OCI-LY7 (cell line): ENCODE data around the gene SCGN. TPM values are rescaled to one million over a fixed set of nuclear protein-coding genes. Genes with fewer than 3 reads are reported as not detected.

ENCODE experiments used
- BruUV-seq: library from RNA; stranded (reverse); fragments of 400-500 nt; replicated peaks from 2 replicates; lab custom pipeline; 2021; lab: Mats Ljungman, UMichigan
- CTCF ChIA-PET: fragments of 300-600 bp; sonication (Branson Sonifier 250); formaldehyde crosslinking; loops from one replicate; lab custom pipeline; 2022; ENCODE audit warnings: antibody characterized with exemption; ENCODE audit not compliant: unreplicated experiment; lab: Charles Lee
- POLR2A ChIA-PET: fragments of 300-600 bp; sonication (Branson Sonifier 250); formaldehyde crosslinking; loops from one replicate; lab custom pipeline; 2022; ENCODE audit warnings: antibody characterized with exemption; lab: Charles Lee
- DNase-seq: peaks from one replicate; pipeline ENCODE4 v3.0.0-alpha.2; 2015; ENCODE audit warnings: low spot score
- H2AFZ ChIP-seq: fragments of 200-600 bp; sonication (generic), shearing (Covaris generic); 2 replicates; pipeline ENCODE4 v1.6.1; 2014; ENCODE audit warnings: mild to moderate bottlenecking, antibody characterized with exemption, low read length, moderate library complexity
- H3K27ac ChIP-seq: fragments of 200-600 bp; sonication (generic); 2 replicates; pipeline ENCODE4 v1.5.1; 2014; ENCODE audit warnings: mixed run types, low read depth, mild to moderate bottlenecking, moderate library complexity, low read length, inconsistent platforms; ENCODE audit not compliant: poor library complexity, severe bottlenecking
- H3K36me3 ChIP-seq: fragments of 200-600 bp; sonication (generic); 2 replicates; pipeline ENCODE4 v1.6.1; 2014; ENCODE audit warnings: mild to moderate bottlenecking, antibody characterized with exemption, low read length, moderate library complexity, mixed read lengths; ENCODE audit not compliant: insufficient read depth
- H3K4me1 ChIP-seq: fragments of 200-600 bp; sonication (generic); 2 replicates; pipeline ENCODE4 v1.5.1; 2014; ENCODE audit warnings: mild to moderate bottlenecking, low read length; ENCODE audit not compliant: insufficient read depth, poor library complexity, severe bottlenecking
- H3K4me2 ChIP-seq: fragments of 200-600 bp; sonication (generic); 2 replicates; pipeline ENCODE4 v1.6.1; 2014; ENCODE audit warnings: mild to moderate bottlenecking, low read length
- H3K4me3 ChIP-seq: fragments of 200-600 bp; sonication (generic); 2 replicates; pipeline ENCODE4 v1.5.1; 2014; ENCODE audit warnings: mild to moderate bottlenecking, low read depth, low read length; ENCODE audit not compliant: poor library complexity, severe bottlenecking
- H3K79me2 ChIP-seq: fragments of 200-600 bp; sonication (generic); 2 replicates; pipeline ENCODE4 v1.6.1; 2016; ENCODE audit warnings: low read depth, mild to moderate bottlenecking, low read length, moderate library complexity, mixed read lengths; ENCODE audit not compliant: insufficient read depth
- H3K9me2 ChIP-seq: fragments of 200-600 bp; sonication (generic); 2 replicates; pipeline ENCODE4 v1.6.1; 2016; ENCODE audit warnings: mild to moderate bottlenecking, low read length, mixed read lengths; ENCODE audit not compliant: insufficient read depth
- H3K9me3 ChIP-seq: fragments of 200-600 bp; sonication (generic); 2 replicates; pipeline ENCODE4 v1.6.1; 2014; ENCODE audit warnings: mild to moderate bottlenecking, mixed run types, low read length, mixed read lengths
- H4K20me1 ChIP-seq: fragments of 200-600 bp; sonication (generic); 2 replicates; pipeline ENCODE4 v1.6.1; 2014; ENCODE audit warnings: mild to moderate bottlenecking, antibody characterized with exemption, low read length, moderate library complexity, mixed read lengths; ENCODE audit not compliant: insufficient read depth
- CTCF ChIP-seq: fragments of 200-600 bp; sonication (generic); conservative IDR thresholded peaks from 2 replicates; pipeline ENCODE4 v1.5.1; 2014; ENCODE audit warnings: mild to moderate bottlenecking, antibody characterized with exemption, low read length, moderate library complexity, mixed read lengths
- EZH2phosphoT487 ChIP-seq: fragments of 200-600 bp; sonication (generic); IDR thresholded peaks from 2 replicates; pipeline ENCODE4 v1.6.1; 2018; ENCODE audit warnings: low read depth, borderline replicate concordance, mild to moderate bottlenecking, mixed run types, antibody characterized with exemption, low read length, moderate library complexity, mixed read lengths
- intact Hi-C: fragments of 100-400 bp; cut with micrococcal nuclease; formaldehyde crosslinking; loops from one replicate; pipeline ENCODE4 v1.10.0; 2022; ENCODE audit not compliant: unreplicated experiment
- total RNA-seq, 2 experiments: library from RNA; depleted of rRNA in 1 of 2; stranded (reverse); fragments of >200 nt in 1 of 2; shearing (Covaris generic) in 1 of 2; gene quantifications; 2 replicates each; pipeline ENCODE4 v1.2.3, GENCODE V29; 2014 to 2022

SCGN gene
- total RNA-seq, 2 experiments from 2014 or later: not detected

GRCh38 chr6:25642667-25643328 lies 9.2 kb upstream of the SCGN start:
- Histone ChIP-seq H3K36me3 (no peaks in the 10 kb centered on the region), H2AFZ (no peak overlapping the region), H3K4me3 (no peak overlapping the region), H3K4me1 (no peaks in the 10 kb centered on the region), H3K9me3 (no peaks in the 10 kb centered on the region), H3K79me2 (no peaks in the 10 kb centered on the region), H3K9me2 (no peaks in the 10 kb centered on the region), H3K27ac (no peak overlapping the region), H3K4me2 (no peak overlapping the region), H4K20me1 (no peaks in the 10 kb centered on the region)
- BruUV-seq: no TSS peak
- CTCF ChIA-PET: no interaction called here
- no peak for TF ChIP-seq EZH2phosphoT487
- no peak for TF ChIP-seq CTCF
- no peak for DNase-seq
- POLR2A ChIA-PET: interaction anchor here (0.6 kb wide), 1 partner anchor 107 kb away, joined by 3 read pairs; no protein-coding TSS in a partner anchor
- intact Hi-C loops: no loop called here

- H3K4me3 ChIP-seq: no peak overlapping the region
- no peaks in the 10 kb centered on the region for H3K9me2 ChIP-seq
- H3K79me2 ChIP-seq: no peaks in the 10 kb centered on the region
- H3K4me2 ChIP-seq: no peak overlapping the region
- ChIA-PET CTCF (no interaction called here), POLR2A (no interaction called here)
- H3K4me1 ChIP-seq: no peaks in the 10 kb centered on the region
- TF ChIP-seq EZH2phosphoT487: no peak
- TF ChIP-seq CTCF: no peak
- intact Hi-C loops: no loop called here
- H4K20me1 ChIP-seq: no peaks in the 10 kb centered on the region
- H3K9me3 ChIP-seq: no peaks in the 10 kb centered on the region
- no peak for DNase-seq
- H3K27ac ChIP-seq: no peak overlapping the region
- no TSS peak for BruUV-seq
- H2AFZ ChIP-seq: no peak overlapping the region
- H3K36me3 ChIP-seq: no peaks in the 10 kb centered on the region
Measured at GRCh38 chr6:25645916-25646315, 6.1 kb upstream of the SCGN start.

DNA sequence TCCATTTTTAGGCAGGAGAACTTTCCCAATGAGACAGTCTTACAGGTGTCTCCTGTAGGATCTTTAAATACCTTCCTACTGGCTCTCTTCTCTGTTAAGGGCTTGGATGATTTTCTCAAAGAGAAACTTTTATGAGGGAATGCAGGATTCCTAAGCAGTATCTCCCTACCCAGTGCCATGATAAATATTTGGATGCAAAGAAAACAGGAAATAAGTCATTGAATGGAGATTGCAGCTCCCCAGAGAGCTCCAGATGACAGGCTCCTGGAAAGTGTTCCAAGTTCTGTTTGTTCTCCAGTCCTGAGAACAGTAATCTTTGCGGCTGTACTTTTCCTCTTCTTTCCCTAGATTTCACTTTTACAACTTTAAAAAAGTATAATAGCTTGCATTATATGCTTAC lies 2.4 kb upstream of the SCGN start:
- Histone ChIP-seq H3K36me3 (no peaks in the 10 kb centered on the region), H3K27ac (no peak overlapping the region), H3K4me2 (no peak overlapping the region), H4K20me1 (no peaks in the 10 kb centered on the region), H3K4me3 (no peak overlapping the region), H3K9me2 (no peaks in the 10 kb centered on the region), H2AFZ (no peak overlapping the region), H3K9me3 (no peaks in the 10 kb centered on the region), H3K4me1 (no peaks in the 10 kb centered on the region), H3K79me2 (no peaks in the 10 kb centered on the region)
- DNase-seq: no peak
- intact Hi-C loops: no loop called here
- POLR2A ChIA-PET: no interaction called here
- CTCF ChIA-PET: no interaction called here
- no TSS peak for BruUV-seq
- TF ChIP-seq EZH2phosphoT487: no peak
- TF ChIP-seq CTCF: no peak
